H1 (cell line): ENCODE data around the gene CUX1. TPM values are rescaled to one million over a fixed set of nuclear protein-coding genes. Genes with fewer than 3 reads are reported as not detected.

ENCODE experiments used
- CTCF ChIA-PET: fragments of 300-600 bp; sonication (Branson Sonifier 250); formaldehyde crosslinking; loops from one replicate; lab custom pipeline; 2021; ENCODE audit not compliant: partially characterized antibody; lab: Charles Lee
- POLR2A ChIA-PET: fragments of 300-600 bp; sonication (Branson Sonifier 250); formaldehyde crosslinking; loops from one replicate; lab custom pipeline; 2021; ENCODE audit warnings: inconsistent platforms; ENCODE audit not compliant: partially characterized antibody; lab: Charles Lee
- DNase-seq, 2 experiments: peaks; one replicate each; pipeline versions ENCODE4 v3.0.0 to v3.0.0-alpha.2; 2010 to 2022; ENCODE audit warnings: low spot score in 2 of 2, low read depth in 1 of 2, mixed read lengths in 1 of 2
- FAIRE-seq: peaks from 2 replicates; lab custom pipeline; 2011; peaks lifted over from hg19 to GRCh38; lab: Jason Lieb, UNC
- H2AFZ ChIP-seq: 2 replicates; pipeline ENCODE4 v1.8.1; 2012; ENCODE audit warnings: low read length, inconsistent platforms
- H2AK5ac ChIP-seq: 2 replicates; pipeline ENCODE4 v1.6.1; 2013; ENCODE audit warnings: low read depth, low read length
- H2BK120ac ChIP-seq: replicated peaks from 2 replicates; pipeline ENCODE3; 2013; ENCODE audit warnings: low read depth, low read length, inconsistent platforms
- H2BK12ac ChIP-seq: 2 replicates; pipeline ENCODE4 v1.6.1; 2013; ENCODE audit warnings: low read depth, low read length
- H2BK15ac ChIP-seq: 2 replicates; pipeline ENCODE4 v1.6.1; 2013; ENCODE audit warnings: low read length
- H2BK20ac ChIP-seq: 2 replicates; pipeline ENCODE4 v1.6.1; 2013; ENCODE audit warnings: low read length
- H2BK5ac ChIP-seq: 2 replicates; pipeline ENCODE4 v1.6.1; 2013; ENCODE audit warnings: low read depth, low read length
- H3K14ac ChIP-seq: 2 replicates; pipeline ENCODE4 v1.6.1; 2013; ENCODE audit warnings: inconsistent platforms; ENCODE audit not compliant: insufficient read length
- H3K18ac ChIP-seq: 2 replicates; pipeline ENCODE4 v1.6.1; 2013; ENCODE audit warnings: low read length; ENCODE audit errors: extremely low read depth
- H3K23ac ChIP-seq: 2 replicates; pipeline ENCODE4 v1.6.1; 2013; ENCODE audit warnings: inconsistent platforms; ENCODE audit not compliant: insufficient read length
- H3K23me2 ChIP-seq: 2 replicates; pipeline ENCODE4 v1.6.1; 2013; ENCODE audit warnings: low read depth, low read length
- H3K27ac ChIP-seq: 2 replicates; pipeline ENCODE4 v1.6.1; 2011; ENCODE audit warnings: low read depth, low read length, inconsistent platforms
- H3K27me3 ChIP-seq, 4 experiments: replicated peaks in 1 of 4; 1 replicate in 1 of 4; 2 replicates in 3 of 4; pipeline versions ENCODE4 v1.6.1 to v1.8.1; 2011 to 2013; ENCODE audit warnings: low read length in 3 of 4, mild to moderate bottlenecking in 3 of 4, inconsistent platforms in 2 of 4, mixed read lengths in 2 of 4, moderate library complexity in 1 of 4; ENCODE audit not compliant: control insufficient read depth in 3 of 4, insufficient read depth in 3 of 4; ENCODE audit errors: extremely low read depth in 1 of 4
- H3K36me3 ChIP-seq, 4 experiments: 2 replicates each; pipeline versions ENCODE4 v1.6.1 to v1.8.1; 2011 to 2013; ENCODE audit warnings: mild to moderate bottlenecking in 4 of 4, low read length in 3 of 4, moderate library complexity in 2 of 4, control low read depth in 1 of 4, inconsistent platforms in 1 of 4; ENCODE audit not compliant: insufficient read depth in 4 of 4, control insufficient read depth in 2 of 4
- H3K4ac ChIP-seq: replicated peaks from 2 replicates; pipeline ENCODE3; 2013; ENCODE audit warnings: low read length, low read depth, mixed read lengths, inconsistent platforms; ENCODE audit not compliant: insufficient read length
- H3K4me1 ChIP-seq, 4 experiments: replicated peaks in 1 of 4; 1 replicate in 1 of 4; 2 replicates in 3 of 4; pipeline versions ENCODE4 v1.6.1 to v1.8.1; 2011 to 2013; ENCODE audit warnings: low read length in 3 of 4, inconsistent platforms in 2 of 4, mixed read lengths in 1 of 4; ENCODE audit not compliant: insufficient read depth in 4 of 4, control insufficient read depth in 3 of 4
- H3K4me2 ChIP-seq, 2 experiments: 2 replicates each; pipeline versions ENCODE4 v1.6.1 to v1.8.1; 2011 to 2013; ENCODE audit warnings: low read depth in 2 of 2, low read length in 2 of 2, control low read depth in 1 of 2, inconsistent platforms in 1 of 2, mild to moderate bottlenecking in 1 of 2; ENCODE audit not compliant: insufficient read depth in 1 of 2
- H3K4me3 ChIP-seq, 4 experiments: fragments of 200-600, 300-600 bp in 1 of 4; sonication (generic), shearing (Covaris generic), sonication (Bioruptor Twin) in 1 of 4; 2 replicates each; pipeline versions ENCODE4 v1.5.1 to v1.8.1; 2011 to 2016; ENCODE audit warnings: low read length in 4 of 4, low read depth in 3 of 4, control low read depth in 2 of 4, inconsistent platforms in 2 of 4, mild to moderate bottlenecking in 2 of 4, mixed read lengths in 1 of 4, moderate library complexity in 1 of 4; ENCODE audit not compliant: insufficient read depth in 2 of 4; ENCODE audit errors: extremely low read depth in 1 of 4
- H3K56ac ChIP-seq: replicated peaks from 2 replicates; pipeline ENCODE3; 2013; ENCODE audit warnings: low read depth, mild to moderate bottlenecking, mixed read lengths, low read length, inconsistent platforms; ENCODE audit not compliant: insufficient read length
- H3K79me1 ChIP-seq: 2 replicates; pipeline ENCODE4 v1.6.1; 2013; ENCODE audit warnings: low read depth, low read length, control low read depth
- H3K79me2 ChIP-seq, 2 experiments: 2 replicates each; pipeline versions ENCODE4 v1.6.1 to v1.8.1; 2012 to 2013; ENCODE audit warnings: low read length in 2 of 2, mild to moderate bottlenecking in 2 of 2, inconsistent platforms in 1 of 2; ENCODE audit not compliant: insufficient read depth in 2 of 2, control insufficient read depth in 1 of 2
- H3K9ac ChIP-seq, 4 experiments: replicated peaks in 1 of 4; 1 replicate in 1 of 4; 2 replicates in 3 of 4; pipeline versions ENCODE4 v1.6.1 to v1.8.1; 2011 to 2013; ENCODE audit warnings: low read depth in 3 of 4, low read length in 3 of 4, control low read depth in 2 of 4, mild to moderate bottlenecking in 2 of 4, moderate library complexity in 2 of 4, inconsistent platforms in 1 of 4; ENCODE audit errors: extremely low read depth in 1 of 4
- H3K9me3 ChIP-seq, 2 experiments: 2 replicates each; pipeline versions ENCODE4 v1.6.1 to v1.8.1; 2012 to 2013; ENCODE audit warnings: mild to moderate bottlenecking in 2 of 2, moderate library complexity in 2 of 2, control low read depth in 1 of 2, inconsistent platforms in 1 of 2, low read depth in 1 of 2, low read length in 1 of 2, mixed read lengths in 1 of 2; ENCODE audit not compliant: insufficient read depth in 2 of 2
- H4K20me1 ChIP-seq, 2 experiments: replicated peaks in 1 of 2; 2 replicates each; pipeline versions ENCODE3 to v1.8.1; 2011 to 2013; ENCODE audit warnings: inconsistent platforms in 2 of 2, low read length in 2 of 2, mild to moderate bottlenecking in 1 of 2; ENCODE audit not compliant: insufficient read depth in 2 of 2, control insufficient read depth in 1 of 2
- H4K5ac ChIP-seq: 2 replicates; pipeline ENCODE4 v1.6.1; 2013; ENCODE audit warnings: low read length, low read depth, mixed read lengths, inconsistent platforms; ENCODE audit not compliant: insufficient read length
- H4K8ac ChIP-seq: 2 replicates; pipeline ENCODE4 v1.8.0; 2013; ENCODE audit warnings: mild to moderate bottlenecking, moderate library complexity, low read length, inconsistent platforms; ENCODE audit not compliant: insufficient read depth; ENCODE audit errors: extremely low read depth
- H4K91ac ChIP-seq: replicated peaks from 2 replicates; pipeline ENCODE3; 2013; ENCODE audit warnings: low read length, mixed read lengths, inconsistent platforms; ENCODE audit not compliant: insufficient read length
- EP300 ChIP-seq, 2 experiments: IDR thresholded peaks; 1 replicate in 1 of 2; 2 replicates in 1 of 2; pipeline ENCODE4 v1.6.1; 2011 to 2012; ENCODE audit warnings: low read depth in 2 of 2, low read length in 2 of 2, mild to moderate bottlenecking in 2 of 2, borderline replicate concordance in 1 of 2, inconsistent platforms in 1 of 2, moderate library complexity in 1 of 2
- GABPA ChIP-seq: IDR thresholded peaks from 2 replicates; pipeline ENCODE4 v1.6.1; 2011; ENCODE audit warnings: mild to moderate bottlenecking, low read length, moderate library complexity, borderline replicate concordance; ENCODE audit not compliant: insufficient read depth
- NANOG ChIP-seq: IDR thresholded peaks from 2 replicates; pipeline ENCODE4 v1.6.1; 2011; ENCODE audit warnings: low read length, low read depth, mild to moderate bottlenecking, inconsistent platforms; ENCODE audit not compliant: insufficient read depth, poor library complexity, severe bottlenecking
- YY1 ChIP-seq: IDR thresholded peaks from 2 replicates; pipeline ENCODE4 v1.6.1; 2011; ENCODE audit warnings: low read depth, mild to moderate bottlenecking, low read length
- WGBS, 2 experiments: shearing (Covaris generic) in 1 of 2; methylation state at CpG; one replicate each; pipeline versions ENCODE4 v1.1.6 to v1.1.7; 2013 to 2015; ENCODE audit warnings: low lambda C conversion rate in 2 of 2, mixed read lengths in 2 of 2, inconsistent platforms in 1 of 2, low coverage in 1 of 2, missing lambda C conversion rate in 1 of 2; ENCODE audit not compliant: insufficient replicate concordance in 2 of 2, insufficient coverage in 1 of 2, insufficient read length in 1 of 2; ENCODE audit errors: extremely low coverage in 1 of 2, missing lambda C conversion rate in 1 of 2; 5-methylcytosine and 5-hydroxymethylcytosine counted together
- polyA plus RNA-seq, 7 experiments: library from polyadenylated mRNA; depleted of rRNA in 3 of 7; stranded (reverse) in 5 of 7; unstranded in 2 of 7; fragments of >200 nt in 5 of 7; fragments of 200-250 nt in 2 of 7; gene quantifications; 1 replicate in 5 of 7; 2 replicates in 1 of 7; 4 replicates in 1 of 7; pipeline versions ENCODE4 v1.2.1 to v1.2.3, GENCODE V29; 2011 to 2013; ENCODE audit warnings: missing spikeins in 2 of 7, mixed read lengths in 2 of 7
- total RNA-seq: library from RNA; stranded (reverse); fragmentation: NEBNext Ultra II Directional; extraction: Animal tissue kit (Norgen Biotek cat#: 25700); gene quantifications from 2 replicates; pipeline ENCODE4 v1.2.1, GENCODE V29; 2021

The CUX1 gene
- total and polyA plus RNA-seq, 2 of the 8 experiments (the other 6 are each of a cell fraction or from before 2014, with no cell fraction given): 21.6 to 65.9 TPM

DNA sequence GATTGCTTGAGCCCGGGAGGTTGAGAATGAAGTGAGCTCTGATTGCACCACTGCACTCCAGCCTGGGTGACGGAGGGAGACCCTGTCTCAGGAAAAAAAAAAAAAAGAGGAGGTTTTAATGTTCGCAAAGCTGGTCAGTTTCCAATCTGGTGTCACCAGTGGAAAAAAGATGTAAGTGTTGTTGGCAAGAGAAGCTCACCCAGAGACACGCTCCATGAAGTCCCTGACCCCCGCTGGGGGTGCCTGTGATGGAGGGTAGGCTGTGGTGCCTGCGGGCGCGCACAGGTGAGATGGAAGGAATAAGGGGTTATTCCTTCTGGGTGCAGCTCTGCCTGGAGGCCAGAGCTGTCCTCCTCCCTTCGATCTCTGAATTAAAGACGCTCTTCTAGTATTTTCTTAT lies 122.7 kb downstream of the CUX1 start:
- H2BK12ac ChIP-seq: peak overlapping the region; percentile 93; the same call in 1 of the 2 replicates
- H3K27ac ChIP-seq: no peak overlapping the region
- 91% methylated on average over 10 of the region's 10 CpGs; no CpG with 5 or more reads in 1 of the 2 experiments for WGBS, 2 experiments
- H3K4me1 ChIP-seq: peaks cover 21 to 46% (median 37%) of the 10 kb centered on the region in 4 experiments
- no peak overlapping the region for H2BK20ac ChIP-seq
- DNase-seq: no peak
- H2AK5ac ChIP-seq: no peak overlapping the region
- no peak overlapping the region for H3K14ac ChIP-seq
- no peak overlapping the region for H2BK15ac ChIP-seq
- no peaks in the 10 kb centered on the region for H3K36me3 ChIP-seq
- H4K8ac ChIP-seq: no peak overlapping the region
- H3K4me3 ChIP-seq: no peak overlapping the region
- H4K91ac ChIP-seq: no peak overlapping the region
- peaks cover 19% of the 10 kb centered on the region for H3K79me1 ChIP-seq
- no peaks in the 10 kb centered on the region; a peak in 1 of 7 replicates for H3K27me3 ChIP-seq
- CTCF ChIA-PET: interaction anchor here (0.6 to 1.4 kb wide), 4 partner anchors 27 to 70 kb away, joined by 3 read pairs; no protein-coding TSS in a partner anchor
- H3K4me2 ChIP-seq: 0 out of 4 replicates have a peak overlapping the region, but pooled peaks of 1 of the 2 experiments have one; percentile 56
- H3K9me3 ChIP-seq: no peaks in the 10 kb centered on the region
- H2BK5ac ChIP-seq: no peak overlapping the region
- no peak overlapping the region for H4K5ac ChIP-seq
- H2AFZ ChIP-seq: no peak overlapping the region
- no peak overlapping the region for H3K18ac ChIP-seq
- no peak overlapping the region for H3K56ac ChIP-seq
- peaks cover 2 to 5% of the 10 kb centered on the region in 2 experiments for H4K20me1 ChIP-seq
- no peak overlapping the region for H3K23ac ChIP-seq
- no peak overlapping the region for H3K9ac ChIP-seq
- H3K4ac ChIP-seq: no peak overlapping the region
- H3K23me2 ChIP-seq: no peaks in the 10 kb centered on the region; the same call in 1 of the 2 replicates
- peaks cover 3 to 64% of the 10 kb centered on the region in 2 experiments; a peak in 3 of 4 replicates for H3K79me2 ChIP-seq
- FAIRE-seq: no peak
- POLR2A ChIA-PET: interaction anchor here (1.1 to 1.5 kb wide), 2 partner anchors 19 to 60 kb away, joined by 3 to 4 read pairs; no protein-coding TSS in a partner anchor
- no peak overlapping the region for H2BK120ac ChIP-seq
- TF ChIP-seq YY1 (no peak), GABPA (no peak), NANOG (no peak), EP300 (IDR thresholded peaks at IDR 0.05; ENCODE audit: borderline replicate concordance in 1 of 2, low read depth in 2 of 2, low read length in 2 of 2) (no peak)
